GM21390 (cell line): Measurements from ENCODE around the gene RPEL1.
"Not testable (repeated sequence)": the region's sequence is repeated elsewhere in the genome, so short reads cannot be mapped to it uniquely, and the experiment has no call there.

Experiments
- ATAC-seq: cut with Tn5 transposase; IDR thresholded peaks from one replicate; pipeline ENCODE4 v1.9.1; 2021; ENCODE audit not compliant: unreplicated experiment

Gene RPEL1

GRCh38 chr10:103245587-103245986 is at the start of gene RPEL1:
RPEL1 (plus strand) TSS chr10:103245887; CDS start chr10:103245997, 110 bp downstream.
- ATAC-seq, result not testable (repeated sequence)

GRCh38 chr10:103196516-103196915 is 49.2 kb upstream of the RPEL1 start:
- ATAC-seq, result no peak

GRCh38 chr10:103197174-103197573 is 48.5 kb upstream of the RPEL1 start:
- no peak for ATAC-seq

DNA sequence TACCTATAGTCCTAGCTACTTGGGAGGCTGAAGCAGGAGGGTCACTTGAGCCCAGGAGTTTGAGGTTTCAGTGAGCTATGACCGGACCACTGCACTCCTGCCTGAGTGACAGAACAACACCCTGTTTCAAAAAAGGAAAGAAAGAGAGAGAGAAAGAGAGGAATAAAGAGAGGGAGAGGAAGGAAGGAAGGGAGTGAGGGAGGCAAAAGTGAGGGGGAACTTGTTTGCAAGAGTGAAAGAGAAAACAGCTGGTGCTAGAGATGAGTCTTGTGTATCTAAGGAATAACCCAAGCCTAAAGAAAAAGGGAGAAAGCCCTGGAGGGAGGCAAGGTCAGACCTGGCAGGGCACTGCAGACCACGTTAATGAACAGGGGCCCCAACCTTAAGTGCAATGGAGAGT is 47.8 kb upstream of the RPEL1 start:
- no peak for ATAC-seq

GRCh38 chr10:103198648-103199047 is 47.0 kb upstream of the RPEL1 start:
- ATAC-seq, result no peak

- ATAC-seq, result no peak
These were observed 46.2 kb upstream of the RPEL1 start for GRCh38 chr10:103199488-103199887.

- ATAC-seq, result no peak
These were observed 43.4 kb upstream of the RPEL1 start for GRCh38 chr10:103202319-103202718.

GRCh38 chr10:103203466-103203865 is 42.2 kb upstream of the RPEL1 start:
- no peak for ATAC-seq

DNA sequence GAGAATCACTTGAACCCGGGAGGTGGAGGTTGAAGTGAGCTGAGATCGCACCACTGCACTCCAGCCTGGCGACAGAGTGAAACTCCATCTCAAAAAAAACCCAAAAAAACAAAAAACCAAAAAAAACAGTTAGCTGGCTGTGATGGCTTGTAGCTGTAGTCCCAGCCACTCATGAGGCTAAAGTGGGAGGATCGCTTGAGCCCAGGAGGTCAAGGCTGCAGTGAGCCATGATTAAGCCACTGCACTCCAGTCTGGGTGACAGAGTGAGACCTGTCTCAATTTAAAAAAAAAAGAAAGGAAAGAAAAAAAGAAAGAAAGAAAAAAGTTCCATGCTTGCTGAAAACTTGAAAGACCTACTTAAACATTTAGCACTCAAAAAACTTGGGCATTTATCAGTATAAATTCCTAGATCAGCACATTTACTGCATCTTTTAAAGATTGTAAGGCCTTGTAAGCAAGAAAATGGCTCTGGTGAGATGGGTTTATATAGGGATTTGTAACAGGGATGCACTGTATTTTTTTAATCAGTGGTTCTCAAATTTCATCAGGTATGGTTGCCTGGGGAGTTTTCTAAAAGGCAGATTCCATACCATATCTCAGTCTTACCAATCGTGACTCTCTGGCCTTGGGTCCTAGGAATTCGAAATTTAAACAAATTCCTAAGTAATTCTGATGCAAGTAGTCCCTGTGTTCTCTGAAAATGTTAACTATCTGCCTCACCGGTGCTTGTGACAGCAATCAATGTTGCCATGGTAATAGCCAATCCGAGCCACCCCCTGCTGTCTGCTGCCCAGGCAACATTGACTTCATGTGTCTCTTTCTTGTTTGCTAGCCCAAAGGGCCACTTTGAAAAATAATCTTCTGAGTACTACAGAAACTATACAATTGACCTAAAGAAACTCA is 41.1 kb upstream of the RPEL1 start:
- no peak for ATAC-seq

DNA sequence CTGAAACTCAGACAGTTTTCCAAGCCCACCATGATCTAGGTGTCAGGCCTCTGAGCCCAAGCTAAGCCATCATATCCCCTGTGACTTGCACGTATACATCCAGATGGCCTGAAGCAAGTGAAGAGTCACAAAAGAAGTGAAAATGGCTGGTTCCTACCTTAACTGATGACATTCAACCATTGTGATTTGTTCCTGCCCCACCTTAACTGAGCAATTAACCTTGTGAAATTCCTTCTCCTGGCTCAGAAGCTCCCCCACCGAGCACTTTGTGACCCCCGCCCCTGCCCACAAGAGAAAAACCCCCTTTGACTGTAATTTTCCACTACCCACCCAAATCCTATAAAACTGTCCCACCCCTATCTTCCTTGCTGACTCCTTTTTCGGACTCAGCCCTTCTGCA is 40.3 kb upstream of the RPEL1 start:
- not testable (repeated sequence) for ATAC-seq

- not testable (repeated sequence) for ATAC-seq
These were observed 39.0 kb upstream of the RPEL1 start for GRCh38 chr10:103206715-103207114.

GRCh38 chr10:103207141-103207540 is 38.5 kb upstream of the RPEL1 start:
- no peak for ATAC-seq

- not testable (repeated sequence) for ATAC-seq
These were observed 38.0 kb upstream of the RPEL1 start for GRCh38 chr10:103207643-103208042.

DNA sequence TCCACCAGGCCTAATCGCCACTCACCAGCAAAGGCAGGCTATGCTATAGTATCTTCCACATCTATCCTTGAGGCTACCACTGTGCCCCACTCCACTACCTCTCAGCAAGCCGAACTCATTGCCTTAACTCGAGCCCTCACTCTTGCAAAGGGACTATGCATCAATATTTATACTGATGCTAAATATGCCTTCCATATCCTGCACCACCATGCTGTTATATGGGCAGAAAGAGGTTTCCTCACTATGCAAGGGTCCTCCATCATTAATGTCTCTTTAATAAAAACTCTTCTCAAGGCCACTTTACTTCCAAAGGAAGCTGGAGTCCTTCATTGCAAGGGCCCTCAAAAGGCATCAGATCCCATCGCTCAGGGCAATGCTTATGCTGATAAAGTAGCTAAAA is 35.4 kb upstream of the RPEL1 start:
- ATAC-seq, result not testable (repeated sequence)

DNA sequence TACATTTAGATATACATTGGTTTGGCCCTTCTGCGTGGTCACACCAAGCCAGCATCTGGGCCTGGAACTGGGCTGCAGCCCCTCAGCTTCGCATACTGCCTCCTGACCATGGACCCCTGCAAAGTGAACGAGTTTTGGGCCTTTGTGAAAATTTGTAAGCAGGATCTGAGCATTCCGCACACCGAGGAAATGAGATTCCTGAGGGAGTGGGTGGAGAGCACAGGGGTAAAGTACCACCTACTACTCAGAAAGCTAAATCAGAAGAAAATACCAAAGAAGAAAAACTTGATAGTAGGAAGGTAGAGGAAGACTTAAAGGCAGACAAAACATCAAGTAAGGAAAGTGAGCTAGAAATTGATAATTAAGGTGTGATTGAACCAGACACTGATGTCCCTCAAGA is 30.1 kb upstream of the RPEL1 start:
- ATAC-seq, result no peak

GRCh38 chr10:103216362-103216761 is 29.3 kb upstream of the RPEL1 start:
- ATAC-seq, result not testable (repeated sequence)

GRCh38 chr10:103224133-103224532 is 21.6 kb upstream of the RPEL1 start:
- no peak for ATAC-seq

GRCh38 chr10:103224721-103225120 is 21.0 kb upstream of the RPEL1 start:
- not testable (repeated sequence) for ATAC-seq

DNA sequence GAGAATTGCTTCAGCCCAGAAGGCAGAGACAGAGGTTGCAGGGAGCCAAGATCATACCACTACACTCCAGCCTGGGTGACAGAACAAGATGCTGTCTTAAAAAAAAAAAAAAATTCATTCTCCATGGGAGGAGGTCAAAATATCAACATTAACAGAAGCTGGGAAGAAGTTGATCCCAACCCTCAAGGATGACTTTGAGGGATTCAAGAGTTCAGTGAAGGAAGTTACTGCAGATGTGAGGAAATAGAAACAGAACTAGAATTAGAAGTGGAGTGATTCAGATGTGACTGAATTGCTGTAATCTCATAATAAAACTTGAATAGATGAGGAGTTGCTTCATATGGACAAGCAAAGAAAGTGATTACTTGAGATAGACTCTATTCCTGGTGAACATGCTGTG is 19.7 kb upstream of the RPEL1 start:
- no peak for ATAC-seq

- ATAC-seq, result no peak
These were observed 18.3 kb upstream of the RPEL1 start for GRCh38 chr10:103227416-103227815.

DNA sequence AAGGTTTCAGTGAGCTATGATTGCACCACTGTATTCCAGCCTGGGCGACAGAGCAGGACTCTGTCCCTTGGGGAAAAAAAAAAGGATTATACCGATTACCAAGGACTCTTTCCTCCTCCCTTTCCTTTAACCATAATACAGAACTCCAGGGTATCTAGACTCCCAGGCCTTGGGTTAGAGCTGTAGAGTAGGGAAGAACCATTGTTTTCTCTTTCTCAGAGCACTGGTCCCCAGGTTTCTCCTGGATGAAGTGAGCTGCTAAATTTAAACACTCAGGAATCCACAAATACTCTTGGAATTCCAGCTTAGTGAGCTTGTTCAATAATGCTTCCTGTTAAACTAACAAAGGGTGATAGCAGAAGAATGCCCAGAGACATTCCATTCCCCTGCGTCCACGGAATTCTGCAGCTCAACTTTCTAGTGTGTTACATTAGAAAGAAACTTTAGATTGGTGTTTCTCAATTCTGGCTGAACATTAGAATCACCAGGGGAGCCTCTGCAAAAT is 14.6 kb upstream of the RPEL1 start:
- ATAC-seq, result no peak

- ATAC-seq, result no peak
These were observed 13.5 kb upstream of the RPEL1 start for GRCh38 chr10:103232131-103232673.
